SK-N-SH (cell line): ENCODE data around the gene SULT2B1. TPM values are rescaled to one million over a fixed set of nuclear protein-coding genes. Genes with fewer than 3 reads are reported as not detected.
A peak's percentile ranks its signal among the peaks of the same experiment; 100 is the strongest.

Source experiments
- CTCF ChIA-PET: fragments of 300-600, 350-600 bp; formaldehyde crosslinking; extraction: SDS; loops from one replicate; lab custom pipeline; 2021; lab: Yijun Ruan, JAX
- POLR2A ChIA-PET: fragments of 350-600 bp; sonication (Branson Sonifier 250); formaldehyde crosslinking; extraction: SDS; loops from one replicate; lab custom pipeline; 2020; ENCODE audit warnings: antibody characterized with exemption, inconsistent platforms; lab: Yijun Ruan, JAX
- DNase-seq: peaks from one replicate; pipeline ENCODE4 v3.0.0; 2012
- H2AFZ ChIP-seq: fragments of 200-600 bp; sonication (generic); 2 replicates; pipeline ENCODE4 v1.8.1; 2016; ENCODE audit warnings: antibody characterized with exemption, mild to moderate bottlenecking, low read depth
- H3F3A ChIP-seq: fragments of 200-600 bp; sonication (generic); replicated peaks from 2 replicates; pipeline ENCODE3; 2016; ENCODE audit warnings: antibody characterized with exemption, mild to moderate bottlenecking; ENCODE audit not compliant: insufficient read depth
- H3K27ac ChIP-seq, 2 experiments: fragments of 200-500 bp in 1 of 2; fragments of 200-600 bp in 1 of 2; sonication (Bioruptor generic) in 1 of 2; sonication (generic), shearing (Covaris generic) in 1 of 2; 2 replicates each; pipeline versions ENCODE4 v1.5.1 to v1.6.1; 2014 to 2016; ENCODE audit warnings: low read depth in 2 of 2, inconsistent platforms in 1 of 2, low read length in 1 of 2, mild to moderate bottlenecking in 1 of 2, mixed read lengths in 1 of 2
- H3K27me3 ChIP-seq: fragments of 200-600 bp; sonication (generic), shearing (Covaris generic); 2 replicates; pipeline ENCODE4 v1.6.1; 2016; ENCODE audit warnings: mixed run types; ENCODE audit not compliant: insufficient read depth
- H3K36me3 ChIP-seq, 2 experiments: fragments of 200-500 bp in 1 of 2; fragments of 200-600 bp in 1 of 2; sonication (Bioruptor generic) in 1 of 2; sonication (generic) in 1 of 2; replicated peaks in 1 of 2; 2 replicates each; pipeline versions ENCODE3 to v1.5.1; 2014 to 2016; ENCODE audit warnings: low read length in 1 of 2, mild to moderate bottlenecking in 1 of 2; ENCODE audit not compliant: insufficient read depth in 2 of 2, control insufficient read depth in 1 of 2
- H3K4me1 ChIP-seq, 2 experiments: fragments of 200-500 bp in 1 of 2; fragments of 200-600 bp in 1 of 2; sonication (Bioruptor generic) in 1 of 2; sonication (generic), shearing (Covaris generic) in 1 of 2; 2 replicates each; pipeline versions ENCODE4 v1.5.1 to v1.6.1; 2014 to 2016; ENCODE audit warnings: low read depth in 1 of 2, low read length in 1 of 2, mixed run types in 1 of 2; ENCODE audit not compliant: insufficient read depth in 2 of 2, control insufficient read depth in 1 of 2
- H3K4me2 ChIP-seq: fragments of 200-600 bp; sonication (generic), shearing (Covaris generic); 2 replicates; pipeline ENCODE4 v1.6.1; 2017; ENCODE audit warnings: mixed run types
- H3K4me3 ChIP-seq, 2 experiments: fragments of 200-500 bp in 1 of 2; fragments of 200-600 bp in 1 of 2; sonication (Bioruptor generic) in 1 of 2; sonication (generic), shearing (Covaris generic) in 1 of 2; 2 replicates each; pipeline versions ENCODE4 v1.5.1 to v1.8.1; 2014 to 2016; ENCODE audit warnings: low read depth in 2 of 2, inconsistent platforms in 1 of 2, low read length in 1 of 2, mild to moderate bottlenecking in 1 of 2, mixed read lengths in 1 of 2, moderate library complexity in 1 of 2
- H3K79me2 ChIP-seq: fragments of 200-600 bp; sonication (generic); 2 replicates; pipeline ENCODE4 v1.8.1; 2017; ENCODE audit warnings: mild to moderate bottlenecking; ENCODE audit not compliant: insufficient read depth
- H3K9ac ChIP-seq: fragments of 200-600 bp; sonication (generic); 2 replicates; pipeline ENCODE4 v1.6.1; 2017; ENCODE audit warnings: mixed run types
- H3K9me2 ChIP-seq: fragments of 200-600 bp; sonication (generic); 2 replicates; pipeline ENCODE4 v1.6.1; 2017; ENCODE audit warnings: mixed run types
- H3K9me3 ChIP-seq: fragments of 200-600 bp; sonication (generic); 2 replicates; pipeline ENCODE4 v1.6.1; 2017; ENCODE audit warnings: mixed run types, mild to moderate bottlenecking, moderate library complexity
- H4K20me1 ChIP-seq: fragments of 200-600 bp; sonication (generic); 2 replicates; pipeline ENCODE4 v1.6.1; 2017; ENCODE audit warnings: mild to moderate bottlenecking, mixed run types; ENCODE audit not compliant: insufficient read depth
- CHD2 ChIP-seq: fragments of 150-350 bp; IDR thresholded peaks from 2 replicates; pipeline ENCODE4 v1.6.1; 2018; ENCODE audit warnings: low read length; ENCODE audit not compliant: partially characterized antibody
- CTCF ChIP-seq: fragments of 200-600 bp; sonication (generic); IDR thresholded peaks from 2 replicates; pipeline ENCODE4 v1.6.1; 2017; ENCODE audit warnings: antibody characterized with exemption, mild to moderate bottlenecking, moderate library complexity
- ELF1 ChIP-seq: IDR thresholded peaks from 2 replicates; pipeline ENCODE4 v1.4.0; 2012
- EP300 ChIP-seq, 2 experiments: IDR thresholded peaks; 2 replicates each; pipeline versions ENCODE4 v1.4.0 to v1.6.1; 2012; ENCODE audit warnings: borderline replicate concordance in 1 of 2, low read depth in 1 of 2, low read length in 1 of 2
- FOSL2 ChIP-seq: IDR thresholded peaks from 2 replicates; pipeline ENCODE4 v1.4.0; 2012; ENCODE audit warnings: low read depth, mild to moderate bottlenecking, moderate library complexity, borderline replicate concordance
- FOXJ3 ChIP-seq: sonication (generic); formaldehyde crosslinking; IDR thresholded peaks from 2 replicates; pipeline ENCODE4 v1.5.1; 2020; ENCODE audit warnings: mild to moderate bottlenecking, missing genetic modification reagents
- FOXM1 ChIP-seq: IDR thresholded peaks from 2 replicates; pipeline ENCODE4 v1.4.0; 2012; ENCODE audit warnings: low read depth, mild to moderate bottlenecking
- IRF3 ChIP-seq: fragments of 150-350 bp; IDR thresholded peaks from 2 replicates; pipeline ENCODE4 v1.6.1; 2016; ENCODE audit warnings: mild to moderate bottlenecking, low read depth, low read length
- MAX ChIP-seq: IDR thresholded peaks from 2 replicates; pipeline ENCODE4 v1.4.0; 2012; ENCODE audit warnings: low read depth
- MEF2A ChIP-seq: IDR thresholded peaks from 2 replicates; pipeline ENCODE4 v1.4.0; 2012; ENCODE audit warnings: low read depth, borderline replicate concordance
- MXI1 ChIP-seq: IDR thresholded peaks from 2 replicates; pipeline ENCODE4 v1.6.1; 2012; ENCODE audit warnings: mild to moderate bottlenecking, low read depth, low read length, improper control_type of control experiment
- NFIC ChIP-seq: IDR thresholded peaks from 2 replicates; pipeline ENCODE4 v1.4.0; 2012; ENCODE audit warnings: borderline replicate concordance
- NRF1 ChIP-seq: IDR thresholded peaks from 2 replicates; pipeline ENCODE4 v1.6.1; 2012; ENCODE audit warnings: low read depth, mild to moderate bottlenecking, low read length
- POLR2AphosphoS5 ChIP-seq: IDR thresholded peaks from 2 replicates; pipeline ENCODE4 v1.6.1; 2012; ENCODE audit warnings: low read depth, low read length
- RCOR1 ChIP-seq: fragments of 150-350 bp; IDR thresholded peaks from 2 replicates; pipeline ENCODE4 v1.6.1; 2017; ENCODE audit warnings: antibody characterized with exemption, low read length
- REST ChIP-seq: IDR thresholded peaks from 2 replicates; pipeline ENCODE4 v1.6.1; 2012; ENCODE audit warnings: mild to moderate bottlenecking, low read depth, low read length, moderate library complexity
- RXRA ChIP-seq: IDR thresholded peaks from 2 replicates; pipeline ENCODE4 v1.4.0; 2012; ENCODE audit warnings: low read depth, mild to moderate bottlenecking, borderline replicate concordance
- SMC3 ChIP-seq: IDR thresholded peaks from 2 replicates; pipeline ENCODE4 v1.6.1; 2012; ENCODE audit warnings: low read depth, low read length, improper control_type of control experiment
- TAF1 ChIP-seq: IDR thresholded peaks from 2 replicates; pipeline ENCODE4 v1.6.1; 2012; ENCODE audit warnings: low read depth, mild to moderate bottlenecking, low read length, moderate library complexity, borderline replicate concordance
- TCF12 ChIP-seq: IDR thresholded peaks from 2 replicates; pipeline ENCODE4 v1.4.0; 2012
- TEAD4 ChIP-seq: IDR thresholded peaks from 2 replicates; pipeline ENCODE4 v1.4.0; 2012; ENCODE audit warnings: mild to moderate bottlenecking, borderline replicate concordance; ENCODE audit not compliant: insufficient read depth
- YY1 ChIP-seq: IDR thresholded peaks from 2 replicates; pipeline ENCODE4 v1.4.0; 2012; ENCODE audit warnings: low read depth, mild to moderate bottlenecking
- ZBTB33 ChIP-seq: IDR thresholded peaks from 2 replicates; pipeline ENCODE4 v1.4.0; 2012; ENCODE audit warnings: low read depth, borderline replicate concordance
- WGBS: methylation state at CpG from one replicate; pipeline ENCODE4 v1.1.6; 2017; ENCODE audit warnings: low lambda C conversion rate; 5-methylcytosine and 5-hydroxymethylcytosine counted together
- polyA plus RNA-seq, 3 experiments: library from polyadenylated mRNA; depleted of rRNA; stranded (reverse); fragments of >200 nt; gene quantifications; 2 replicates each; pipeline ENCODE4 v1.2.3, GENCODE V29; 2012

The SULT2B1 gene
- polyA plus RNA-seq, 1 of the 3 experiments (the other 2 are of a cell fraction), result 0.92 TPM

GRCh38 chr19:48634424-48635262, 82.7 kb downstream of the SULT2B1 start:
- peak overlapping the region; percentile 35 to 79 for H3K4me3 ChIP-seq
- TF ChIP-seq EP300 (IDR thresholded peaks at IDR 0.05; ENCODE audit: borderline replicate concordance in 1 of 2, low read depth in 1 of 2, low read length in 1 of 2) (peak; percentile 38 to 47; a peak in 3 of 4 replicates), FOXJ3 (CRISPR knock-in tag) (no peak), RXRA (peak; percentile 99), YY1 (no peak), CTCF (no peak), MEF2A (no peak), NFIC (no peak), TCF12 (peak; percentile 34; the same call in 1 of the 2 replicates), NRF1 (peak; percentile 51; the same call in 1 of the 2 replicates), ELF1 (no peak), CHD2 (peak; percentile 85), RCOR1 (no peak), MXI1 (peak; percentile 78), MAX (peak; percentile 96), IRF3 (no peak), REST (no peak), FOSL2 (no peak), FOXM1 (no peak), ZBTB33 (no peak), SMC3 (no peak; the same call in 1 of the 2 replicates), TAF1 (peak; percentile 34; the same call in 1 of the 2 replicates), TEAD4 (no peak), POLR2AphosphoS5 (no peak; the same call in none of the 2 replicates)

More at GRCh38 chr19:48634424-48635262, 82.7 kb downstream of the SULT2B1 start:
- Histone ChIP-seq H4K20me1 (no peaks in the 10 kb centered on the region), H3K9ac (peak overlapping the region; percentile 81), H3K27me3 (no peaks in the 10 kb centered on the region), H2AFZ (peak overlapping the region; percentile 32; the same call in 1 of the 2 replicates), H3K4me1 (peaks cover 31 to 39% of the 10 kb centered on the region in 2 experiments), H3K9me3 (no peaks in the 10 kb centered on the region), H3K36me3 (peaks cover 15 to 20% of the 10 kb centered on the region in 2 experiments), H3K9me2 (no peaks in the 10 kb centered on the region), H3K27ac (peak overlapping the region; percentile 96 to 98), H3K79me2 (no peaks in the 10 kb centered on the region; the same call in 1 of the 2 replicates), H3F3A (peaks cover 30% of the 10 kb centered on the region), H3K4me2 (peak overlapping the region; percentile 99)
- WGBS, result 2% methylated on average over 30 of the region's 37 CpGs
- POLR2A ChIA-PET, result interaction anchor here (0.5 to 1.5 kb wide), 6 partner anchors 8 to 21 kb away, joined by 3 to 13 read pairs (median 6); partner anchors contain the start of genes CA11, RPL18 and SPHK2
- CTCF ChIA-PET, result interaction anchor here (1.7 to 2.0 kb wide), 2 partner anchors 14 to 45 kb away, joined by 6 to 7 read pairs; no protein-coding TSS in a partner anchor
- peak; percentile 90 for DNase-seq
